Ecto neural progenitor cell (in vitro differentiated cells): ENCODE data around the gene PPP6R3.
"Not testable (repeated sequence)": the region's sequence is repeated elsewhere in the genome, so short reads cannot be mapped to it uniquely, and the experiment has no call there.

ENCODE experiments used
- DNase-seq: peaks from one replicate; pipeline ENCODE4 v3.0.0-alpha.2; 2018; ENCODE audit warnings: low spot score

The PPP6R3 gene

DNA sequence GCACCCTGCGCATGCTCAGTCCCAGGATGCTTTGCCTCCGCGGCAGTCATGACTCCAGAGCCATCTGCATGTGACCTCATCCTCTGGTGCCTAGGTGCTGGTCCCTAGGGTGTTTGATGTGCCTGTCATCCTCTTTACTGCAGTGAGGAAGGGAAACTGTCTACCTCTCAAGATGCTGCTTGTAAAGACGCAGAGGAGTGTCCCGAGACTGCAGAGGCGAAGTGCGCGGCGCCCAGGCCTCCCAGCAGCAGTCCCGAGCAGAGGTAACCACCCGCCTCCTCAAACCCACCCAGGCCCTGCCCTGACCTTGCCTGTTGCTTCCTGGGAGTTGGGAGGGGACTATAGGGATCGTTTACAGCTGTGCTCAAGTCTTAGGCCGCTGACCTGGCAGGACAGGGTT lies 149.2 kb downstream of the PPP6R3 start:
- DNase-seq = no peak

DNA sequence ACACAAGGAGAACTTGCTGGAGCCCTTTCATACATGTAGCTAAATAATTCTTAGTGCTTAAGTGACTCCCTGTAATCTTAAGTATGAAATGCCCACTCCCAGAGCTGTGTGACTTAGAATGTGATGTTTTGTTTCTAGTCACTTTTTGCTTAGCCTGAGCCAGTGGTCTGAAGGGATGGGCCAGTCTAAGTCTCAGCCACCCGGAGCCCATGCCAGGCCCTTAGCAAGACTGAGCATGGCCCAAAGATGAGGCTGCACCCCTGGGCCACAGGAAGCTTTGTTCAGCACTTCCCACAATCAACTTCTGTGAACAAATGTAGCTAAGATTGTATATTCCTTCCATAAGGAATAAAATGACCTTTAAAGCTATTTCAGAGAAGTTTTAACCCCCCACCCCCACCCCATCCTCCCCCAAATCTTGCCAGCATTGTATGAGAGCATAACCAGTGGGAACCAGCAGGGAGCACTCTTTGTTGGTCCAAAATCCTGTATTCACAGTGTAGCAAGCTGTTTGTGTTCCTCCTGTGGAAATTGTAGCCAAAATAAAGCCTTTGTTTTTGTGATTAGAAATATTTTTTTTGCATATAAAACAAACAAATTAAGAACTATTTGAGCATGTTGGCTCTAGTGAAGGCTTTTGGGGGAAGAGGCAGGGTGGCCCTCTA lies 150.0 kb downstream of the PPP6R3 start:
- no peak for DNase-seq

- DNase-seq = no peak
These were observed 155.1 kb downstream of the PPP6R3 start for GRCh38 chr11:68615657-68616056.

- DNase-seq = no peak
These were observed 157.6 kb downstream of the PPP6R3 start for GRCh38 chr11:68617925-68618809.

DNA sequence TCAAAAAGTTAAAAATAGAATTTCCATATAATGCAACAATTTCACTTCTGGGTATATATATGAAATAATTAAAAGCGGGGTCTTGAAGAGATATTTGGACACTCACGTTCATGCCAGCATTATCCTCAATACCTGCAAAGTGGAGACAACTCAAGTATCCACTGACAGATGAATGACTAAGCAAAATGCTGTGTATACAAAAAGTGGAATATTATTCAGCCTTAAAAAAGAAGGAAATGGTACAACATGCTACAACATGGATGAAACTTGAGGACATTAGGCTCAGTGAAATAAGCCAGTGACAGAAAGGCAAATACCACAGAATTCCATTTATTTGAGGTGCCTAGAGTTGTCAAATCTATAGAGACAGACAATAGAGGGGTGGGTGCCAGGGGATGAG lies 161.3 kb downstream of the PPP6R3 start:
- DNase-seq = no peak

DNA sequence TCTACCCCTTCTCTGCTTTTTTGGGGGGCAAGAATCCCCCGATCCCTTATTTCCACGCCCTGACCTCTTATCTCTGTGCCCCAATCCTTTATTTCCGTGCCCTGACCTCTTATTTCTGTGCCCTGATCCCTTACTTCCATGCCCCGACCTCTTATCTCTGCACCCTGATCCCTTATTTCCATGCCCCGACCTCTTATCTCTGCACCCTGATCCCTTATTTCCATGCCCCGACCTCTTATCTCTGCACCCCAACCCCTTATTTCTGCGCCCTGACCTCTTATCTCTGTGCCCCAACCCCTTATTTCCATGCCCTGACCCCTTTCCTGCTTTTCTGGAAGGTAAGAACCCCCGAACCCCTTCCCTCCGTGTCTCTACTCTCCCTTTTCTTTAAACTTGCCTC lies 163.2 kb downstream of the PPP6R3 start:
- not testable (repeated sequence) for DNase-seq

DNA sequence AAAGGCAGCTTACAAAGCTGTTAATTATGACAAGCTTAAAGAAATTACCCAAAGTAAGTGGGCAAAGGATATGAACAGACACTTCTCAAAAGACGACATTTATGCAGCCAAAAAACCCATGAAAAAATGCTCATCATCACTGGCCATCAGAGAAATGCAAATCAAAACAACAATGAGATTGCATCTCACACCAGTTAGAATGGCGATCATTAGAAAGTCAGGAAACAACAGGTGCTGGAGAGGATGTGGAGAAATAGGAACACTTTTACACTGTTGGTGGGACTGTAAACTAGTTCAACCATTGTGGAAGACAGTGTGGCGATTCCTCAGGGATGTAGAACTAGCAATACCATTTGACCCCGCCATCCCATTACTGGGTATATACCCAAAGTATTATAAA lies 164.5 kb downstream of the PPP6R3 start:
- DNase-seq = not testable (repeated sequence)

- not testable (repeated sequence) for DNase-seq
These were observed 165.7 kb downstream of the PPP6R3 start for GRCh38 chr11:68626236-68626635.

DNA sequence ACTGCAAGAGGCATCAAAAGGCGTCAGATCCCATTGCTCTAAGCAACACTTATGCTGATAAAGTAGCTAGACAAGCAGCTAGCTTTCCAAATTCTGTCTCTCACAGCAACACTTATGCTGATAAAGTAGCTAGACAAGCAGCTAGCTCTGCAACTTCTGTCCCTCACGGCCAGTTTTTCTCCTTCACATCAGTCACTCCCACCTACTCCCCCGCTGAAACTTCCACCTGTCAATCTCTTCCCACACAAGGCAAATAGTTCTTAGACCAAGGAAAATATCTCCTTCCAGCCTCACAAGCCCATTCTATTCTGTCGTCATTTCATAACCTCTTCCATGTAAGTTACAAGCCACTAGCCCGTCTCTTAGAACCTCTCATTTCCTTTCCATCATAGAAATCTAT lies 168.3 kb downstream of the PPP6R3 start:
- DNase-seq = not testable (repeated sequence)

- DNase-seq = not testable (repeated sequence)
These were observed 171.8 kb downstream of the PPP6R3 start for GRCh38 chr11:68632375-68632774.

GRCh38 chr11:68632802-68633201 lies 172.2 kb downstream of the PPP6R3 start:
- peak; percentile 66 for DNase-seq

- not testable (repeated sequence) for DNase-seq
These were observed 174.1 kb downstream of the PPP6R3 start for GRCh38 chr11:68634606-68635005.

- not testable (repeated sequence) for DNase-seq
These were observed 174.6 kb downstream of the PPP6R3 start for GRCh38 chr11:68635172-68635571.

DNA sequence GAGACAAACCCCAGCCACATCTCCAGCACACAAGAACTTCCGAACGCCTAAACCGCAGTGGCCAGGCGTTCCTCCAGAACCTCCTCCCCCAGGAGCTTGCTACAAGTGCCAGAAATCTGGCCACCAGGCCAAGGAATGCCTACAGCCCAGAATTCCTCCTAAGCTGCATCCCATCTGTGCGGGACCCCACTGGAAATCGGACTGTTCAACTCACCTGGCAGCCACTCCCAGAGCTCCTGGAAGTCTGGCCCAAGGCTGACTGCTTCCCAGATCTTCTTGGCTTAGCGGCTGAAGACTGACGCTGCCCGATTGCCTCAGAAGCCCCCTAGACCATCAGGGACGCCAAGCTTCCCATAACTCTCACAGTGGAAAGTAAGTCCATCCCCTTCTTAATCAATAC lies 175.3 kb downstream of the PPP6R3 start:
- not testable (repeated sequence) for DNase-seq

DNA sequence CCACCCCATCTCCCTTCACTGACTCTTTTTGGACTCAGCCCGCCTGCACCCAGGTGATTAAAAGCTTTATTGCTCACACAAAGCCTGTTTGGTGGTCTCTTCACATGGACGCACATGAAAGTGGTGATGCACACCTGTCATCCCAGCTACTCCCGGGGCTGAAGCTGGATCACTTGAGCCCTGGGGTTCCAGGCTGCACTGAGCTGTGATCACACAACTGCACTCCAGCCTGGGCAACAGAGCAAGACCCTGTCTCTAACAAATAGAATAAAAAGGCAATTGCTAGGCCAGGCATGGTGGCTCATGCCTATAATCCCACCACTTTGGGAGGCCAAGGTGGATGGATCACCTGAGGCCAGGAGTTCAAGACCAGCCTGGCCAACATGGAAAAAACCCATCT lies 178.8 kb downstream of the PPP6R3 start:
- not testable (repeated sequence) for DNase-seq

- DNase-seq = no peak
These were observed 181.3 kb downstream of the PPP6R3 start for GRCh38 chr11:68641880-68642279.

- DNase-seq = no peak
These were observed 183.0 kb downstream of the PPP6R3 start for GRCh38 chr11:68643585-68643984.

- no peak for DNase-seq
These were observed 186.3 kb downstream of the PPP6R3 start for GRCh38 chr11:68646832-68647231.

DNA sequence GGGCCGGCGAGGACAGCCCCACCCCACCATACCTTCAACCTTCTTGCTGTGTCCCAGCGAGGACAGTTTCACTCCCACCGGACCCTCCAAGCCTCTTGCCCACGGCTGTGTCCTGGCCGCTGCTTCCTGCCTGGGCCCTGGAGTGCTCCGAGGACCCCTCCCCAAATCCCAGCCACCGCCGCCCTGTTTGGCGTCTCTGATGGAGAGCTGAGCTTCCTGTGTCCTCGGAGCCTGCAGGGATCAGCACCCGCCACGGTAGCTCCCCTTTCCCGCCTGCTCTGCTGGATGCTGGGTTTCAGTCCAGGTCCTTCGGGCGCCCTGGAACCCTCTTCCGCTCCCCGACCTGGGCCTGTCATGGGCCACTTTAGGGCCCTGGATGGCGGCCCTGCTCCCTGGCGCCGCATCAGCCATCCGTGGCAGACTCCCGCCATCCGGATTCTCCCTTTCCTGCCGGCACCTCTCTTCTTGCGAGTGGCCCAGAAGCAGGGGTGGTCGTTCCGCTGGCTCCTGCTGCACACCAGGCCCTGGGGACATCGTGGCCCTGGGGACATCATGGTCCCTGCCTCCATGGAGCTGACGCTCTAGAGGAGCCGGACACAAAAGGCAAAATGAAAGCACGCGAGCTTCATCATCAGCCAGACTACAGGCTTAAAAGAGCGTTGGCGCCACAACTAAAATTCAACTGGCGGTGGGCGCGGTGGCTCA lies 189.5 kb downstream of the PPP6R3 start:
- DNase-seq = peak; percentile 49

- peak; percentile 39 for DNase-seq
These were observed 190.2 kb downstream of the PPP6R3 start for GRCh38 chr11:68650801-68651200.

- peak; percentile 43 for DNase-seq
These were observed 190.8 kb downstream of the PPP6R3 start for GRCh38 chr11:68651208-68651984.
